Midbrain (tissue), 1 donor: ENCODE results near the gene SKOR2.
A peak's percentile ranks its signal among the peaks of the same experiment; 100 is the strongest.
"Not testable (repeated sequence)": the region's sequence is repeated elsewhere in the genome, so short reads cannot be mapped to it uniquely, and the experiment has no call there.

Experiments used
- DNase-seq: peaks from one replicate; lab custom pipeline; 2025; lab: John Stamatoyannopoulos, UW

Gene SKOR2

GRCh38 chr18:47254341-47254939 is 3.0 kb upstream of the SKOR2 start:
- peak; percentile 2 for DNase-seq

- no peak for DNase-seq
Observed at GRCh38 chr18:47253101-47253654, 1.7 kb upstream of the SKOR2 start.

GRCh38 chr18:47250391-47251046 is 941 bp downstream of the SKOR2 start:
- DNase-seq, result no peak

- DNase-seq, result no peak
Observed at GRCh38 chr18:47249314-47249981, 2.0 kb downstream of the SKOR2 start.

- DNase-seq, result no peak
Observed at GRCh38 chr18:47248604-47249313, 2.7 kb downstream of the SKOR2 start.

GRCh38 chr18:47248115-47248603 is 3.3 kb downstream of the SKOR2 start:
- DNase-seq, result no peak

- DNase-seq, result no peak
Observed at GRCh38 chr18:47247416-47248114, 3.9 kb downstream of the SKOR2 start.

- no peak for DNase-seq
Observed at GRCh38 chr18:47247036-47247415, 4.4 kb downstream of the SKOR2 start.

- DNase-seq, result no peak
Observed at GRCh38 chr18:47246027-47246971, 5.2 kb downstream of the SKOR2 start.

GRCh38 chr18:47244086-47244485 is 7.4 kb downstream of the SKOR2 start:
- no peak for DNase-seq

- no peak for DNase-seq
Observed at GRCh38 chr18:47235096-47235495, 16.4 kb downstream of the SKOR2 start.

GRCh38 chr18:47226660-47227059 is 24.8 kb downstream of the SKOR2 start:
- DNase-seq, result no peak

- peak; percentile 54 for DNase-seq
Observed at GRCh38 chr18:47215554-47216138, 35.8 kb downstream of the SKOR2 start.

- no peak for DNase-seq
Observed at GRCh38 chr18:47209171-47209570, 42.3 kb downstream of the SKOR2 start.

GRCh38 chr18:47206945-47207637 is 44.4 kb downstream of the SKOR2 start:
- DNase-seq, result no peak

- peak; percentile 45 for DNase-seq
Observed at GRCh38 chr18:47204908-47205522, 46.4 kb downstream of the SKOR2 start.

GRCh38 chr18:47203626-47204464 is 47.6 kb downstream of the SKOR2 start:
- no peak for DNase-seq

GRCh38 chr18:47195961-47196360 is 55.5 kb downstream of the SKOR2 start:
- DNase-seq, result not testable (repeated sequence)
